ENCODE data around the gene ERI2.
"Not testable (repeated sequence)": the region's sequence is repeated elsewhere in the genome, so short reads cannot be mapped to it uniquely, and the experiment has no call there.

ERI2 gene

GRCh38 chr16:20763461-20764232, 42.6 kb downstream of the ERI2 start, which contains the start of gene ACSM3:
ACSM3 (plus strand) TSS chr16:20764014; CDS start chr16:20770035, 6,021 bp downstream.
- POLR2A ChIA-PET (ENCODE audit: low non-redundant PET): interaction anchor here (0.6 kb wide), 1 partner anchor 22 kb away, joined by 3 read pairs; no protein-coding TSS in a partner anchor
- DNase-seq (ENCODE audit: low spot score): peak; percentile 68
- CTCF ChIA-PET: interaction anchor here (0.6 to 0.9 kb wide), 2 partner anchors 15 to 23 kb away, joined by 3 to 4 read pairs; no protein-coding TSS in a partner anchor
- H3K27ac ChIP-seq: no peak within 1 kb of the TSS
- no peak for TF ChIP-seq CTCF (conservative IDR thresholded peaks at IDR 0.05; ENCODE audit: low read depth)

- DNase-seq (ENCODE audit: low spot score): no peak
- no peak for TF ChIP-seq CTCF (conservative IDR thresholded peaks at IDR 0.05; ENCODE audit: low read depth)
- ChIA-PET POLR2A (ENCODE audit: low non-redundant PET) (no interaction called here), CTCF (no interaction called here)
- no peak overlapping the region for H3K27ac ChIP-seq
Measured at GRCh38 chr16:20762404-20763123, 43.7 kb downstream of the ERI2 start.

- no peak for DNase-seq (ENCODE audit: low spot score)
- CTCF ChIA-PET: interaction anchor here (0.8 kb wide), 1 partner anchor 13 kb away, joined by 3 read pairs; no protein-coding TSS in a partner anchor
Measured at GRCh38 chr16:20761175-20761574, 45.1 kb downstream of the ERI2 start.

GRCh38 chr16:20760346-20760745, 45.9 kb downstream of the ERI2 start:
- ChIA-PET POLR2A (ENCODE audit: low non-redundant PET) (no interaction called here), CTCF (no interaction called here)
- DNase-seq (ENCODE audit: low spot score): no peak
- H3K27ac ChIP-seq: no peak overlapping the region
- no peak for TF ChIP-seq CTCF (conservative IDR thresholded peaks at IDR 0.05; ENCODE audit: low read depth)

More at GRCh38 chr16:20761175-20761574, 45.1 kb downstream of the ERI2 start:
- POLR2A ChIA-PET (ENCODE audit: low non-redundant PET): no interaction called here
- no peak overlapping the region for H3K27ac ChIP-seq
- TF ChIP-seq CTCF (conservative IDR thresholded peaks at IDR 0.05; ENCODE audit: low read depth): no peak

GRCh38 chr16:20755799-20756198, 50.5 kb downstream of the ERI2 start:
- POLR2A ChIA-PET (ENCODE audit: low non-redundant PET); CTCF ChIA-PET; H3K27ac ChIP-seq; DNase-seq (ENCODE audit: low spot score): not testable (repeated sequence)

GRCh38 chr16:20755238-20755637, 51.0 kb downstream of the ERI2 start:
- DNase-seq (ENCODE audit: low spot score): no peak
- no peak for TF ChIP-seq CTCF (conservative IDR thresholded peaks at IDR 0.05; ENCODE audit: low read depth)
- POLR2A ChIA-PET (ENCODE audit: low non-redundant PET): no interaction called here
- CTCF ChIA-PET: no interaction called here
- no peak overlapping the region for H3K27ac ChIP-seq

- CTCF ChIA-PET: interaction anchor here (0.6 to 0.7 kb wide), 2 partner anchors 36 to 356 kb away, joined by 3 to 4 read pairs; no protein-coding TSS in a partner anchor
- POLR2A ChIA-PET (ENCODE audit: low non-redundant PET): no interaction called here
- no peak for DNase-seq (ENCODE audit: low spot score)
- no peak overlapping the region for H3K27ac ChIP-seq
- TF ChIP-seq CTCF (conservative IDR thresholded peaks at IDR 0.05; ENCODE audit: low read depth): no peak
Measured at GRCh38 chr16:20753727-20754126, 52.5 kb downstream of the ERI2 start.
